GM21786 (cell line): Measurements from ENCODE around the gene APP.
"Not testable (repeated sequence)": the region's sequence is repeated elsewhere in the genome, so short reads cannot be mapped to it uniquely, and the experiment has no call there.

ENCODE experiments used
- ATAC-seq: cut with Tn5 transposase; IDR thresholded peaks from one replicate; pipeline ENCODE4 v1.9.1; 2021; ENCODE audit not compliant: unreplicated experiment

Gene APP

GRCh38 chr21:26164311-26164710 lies 6.3 kb downstream of the APP start:
- no peak for ATAC-seq

- no peak for ATAC-seq
These were observed 8.5 kb downstream of the APP start for GRCh38 chr21:26162081-26162480.

DNA sequence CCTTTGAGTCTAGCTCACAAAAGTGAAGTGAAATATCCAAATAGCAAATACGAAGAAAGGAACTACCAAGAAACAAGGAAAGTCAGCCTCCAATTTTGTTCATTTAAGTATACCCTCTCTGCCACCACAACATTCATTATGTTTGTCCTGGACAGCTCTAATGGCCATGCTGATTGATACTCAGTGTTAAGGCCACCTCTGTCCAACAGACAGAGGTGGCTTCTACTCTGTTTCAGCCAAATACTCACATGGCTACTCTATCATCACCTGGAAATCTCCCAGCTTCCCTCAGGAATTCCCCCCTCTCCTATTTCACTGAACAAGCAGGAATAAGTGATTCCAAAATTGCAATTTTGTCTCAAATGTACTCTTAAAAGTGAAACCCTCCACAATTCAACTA lies 10.7 kb downstream of the APP start:
- no peak for ATAC-seq

- ATAC-seq = no peak
These were observed 12.8 kb downstream of the APP start for GRCh38 chr21:26157801-26158200.

- ATAC-seq = no peak
These were observed 15.8 kb downstream of the APP start for GRCh38 chr21:26154753-26155152.

DNA sequence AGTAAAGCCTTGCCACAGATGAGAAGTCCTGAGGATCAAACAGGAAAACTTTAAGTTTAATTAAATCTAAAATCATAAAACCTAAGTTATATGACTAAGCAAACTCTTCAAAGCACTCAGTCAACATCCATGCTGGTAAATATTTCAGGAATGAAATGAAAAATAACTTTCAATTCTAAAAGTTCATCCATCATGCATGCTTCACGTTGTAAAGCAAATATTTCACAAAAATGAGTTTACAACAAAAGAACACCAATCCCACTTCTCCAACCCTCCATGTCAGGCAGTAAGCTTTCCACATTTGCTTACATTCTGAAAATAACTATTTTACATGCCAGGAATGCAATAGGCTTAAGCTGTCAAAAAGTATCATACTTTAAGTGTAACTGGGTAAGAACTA lies 16.8 kb downstream of the APP start:
- no peak for ATAC-seq

GRCh38 chr21:26148840-26149354 lies 21.7 kb downstream of the APP start:
- ATAC-seq = no peak

DNA sequence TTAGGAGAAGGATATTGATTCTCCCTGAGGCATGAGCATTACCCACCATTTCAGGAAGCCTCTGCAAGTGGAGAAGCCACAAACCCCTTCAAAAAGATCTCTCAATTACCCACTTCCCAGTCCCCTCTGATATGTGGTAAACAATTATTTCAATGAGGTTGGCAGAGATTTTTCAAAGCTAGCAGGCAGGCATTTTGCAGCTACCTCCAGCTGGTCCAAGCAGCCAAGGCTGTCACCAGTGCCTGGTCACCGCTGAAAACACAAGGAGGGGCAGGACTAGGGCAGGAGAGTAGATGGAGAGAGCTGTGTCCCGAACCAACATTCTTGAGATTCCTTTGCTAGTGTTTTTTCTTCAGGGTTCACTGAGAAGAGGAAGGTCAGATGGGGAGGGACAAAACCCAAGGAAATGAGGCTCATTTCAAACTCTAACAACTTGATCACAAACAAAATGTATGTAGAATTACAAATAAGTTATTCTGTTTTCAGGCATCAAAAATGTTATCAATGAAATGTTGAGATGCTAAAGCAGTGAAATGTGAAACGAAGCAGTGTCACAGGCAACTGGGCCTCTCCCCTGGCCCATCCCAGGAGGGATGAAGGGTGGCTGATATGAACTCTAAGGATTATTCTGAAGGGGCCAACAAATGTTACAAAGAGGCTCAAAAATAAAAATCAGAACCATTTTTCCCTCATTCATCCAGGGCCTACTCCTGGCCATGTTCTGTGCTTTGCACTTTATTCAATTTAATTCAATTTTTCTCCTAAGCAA lies 22.3 kb downstream of the APP start:
- ATAC-seq = no peak

DNA sequence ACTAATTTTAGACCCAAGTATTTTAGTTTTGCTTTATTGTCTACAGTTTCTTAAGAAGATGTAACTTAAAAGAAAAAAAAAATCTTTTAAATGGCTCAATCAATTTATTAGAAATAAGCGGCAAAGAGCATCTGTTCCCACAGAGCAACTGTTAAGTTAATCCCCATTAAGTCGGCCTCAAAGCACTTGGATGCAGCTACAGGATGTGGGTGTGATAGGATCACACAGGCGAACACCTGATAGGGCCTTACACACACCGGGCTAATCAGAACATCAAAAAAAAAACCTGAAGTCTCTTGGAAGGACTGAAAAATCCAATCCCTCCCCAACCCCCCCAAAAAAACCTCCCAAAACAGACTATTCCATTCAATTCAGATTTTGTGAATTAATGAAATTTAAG lies 23.0 kb downstream of the APP start:
- no peak for ATAC-seq

- no peak for ATAC-seq
These were observed 23.9 kb downstream of the APP start for GRCh38 chr21:26146681-26147080.

DNA sequence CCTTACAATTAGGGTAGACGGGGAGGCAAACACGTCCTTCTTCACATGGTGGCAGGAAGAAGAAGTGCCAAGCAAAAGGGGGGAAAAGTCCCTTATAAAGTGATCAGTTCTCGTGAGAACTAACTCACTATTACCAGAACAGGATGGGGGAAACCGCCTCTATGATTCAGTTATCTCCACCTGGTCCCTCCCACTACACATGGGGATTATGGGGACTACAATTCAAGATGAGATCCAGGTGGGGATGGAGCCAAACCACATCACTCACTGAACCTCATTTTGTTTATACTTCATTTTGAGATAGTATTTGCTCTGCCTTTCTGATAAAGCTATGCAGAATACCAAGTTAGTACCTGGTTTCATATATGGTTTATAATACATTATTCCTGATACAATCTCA lies 26.5 kb downstream of the APP start:
- no peak for ATAC-seq

DNA sequence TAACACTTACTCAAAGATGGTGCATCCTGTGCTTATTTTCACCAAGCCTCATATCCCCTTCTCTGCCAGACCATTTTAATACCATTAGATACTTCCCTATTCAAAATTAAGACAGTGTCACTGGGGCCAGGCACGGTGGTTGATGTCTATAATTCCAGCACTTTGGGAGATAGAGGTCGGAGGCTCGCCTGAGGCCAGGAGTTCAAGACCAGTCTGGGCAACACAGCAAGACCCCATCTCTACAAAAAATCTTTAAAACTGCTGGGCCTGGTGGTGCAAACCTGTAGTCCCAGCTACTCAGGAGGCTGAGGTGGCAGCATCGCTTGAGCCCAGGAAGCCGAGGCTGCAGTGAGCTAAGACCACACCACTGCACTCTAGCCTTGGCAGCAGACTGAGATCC lies 28.2 kb downstream of the APP start:
- no peak for ATAC-seq

DNA sequence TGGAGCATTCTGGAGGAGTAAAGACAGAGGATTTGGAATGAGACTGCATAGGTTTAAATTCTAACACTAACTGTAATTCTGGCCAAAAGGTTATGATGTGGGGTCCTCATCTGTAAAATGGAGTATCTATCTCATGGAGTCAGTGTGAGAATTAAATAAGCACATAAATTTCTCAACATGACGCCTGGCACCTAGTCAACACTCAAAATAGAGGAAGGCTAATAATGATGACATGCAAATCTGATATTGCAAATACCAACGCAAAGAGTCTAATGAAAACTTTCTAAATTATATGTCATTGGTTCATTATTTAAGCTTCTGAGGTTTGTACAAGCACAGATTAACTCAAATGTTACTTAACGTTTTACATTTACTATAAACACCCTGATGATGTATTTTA lies 29.6 kb downstream of the APP start:
- no peak for ATAC-seq

GRCh38 chr21:26140164-26140579 lies 30.4 kb downstream of the APP start:
- ATAC-seq = no peak

- ATAC-seq = no peak
These were observed 31.8 kb downstream of the APP start for GRCh38 chr21:26138615-26139257.

GRCh38 chr21:26137379-26138060 lies 33.0 kb downstream of the APP start:
- ATAC-seq = peak; percentile 34

DNA sequence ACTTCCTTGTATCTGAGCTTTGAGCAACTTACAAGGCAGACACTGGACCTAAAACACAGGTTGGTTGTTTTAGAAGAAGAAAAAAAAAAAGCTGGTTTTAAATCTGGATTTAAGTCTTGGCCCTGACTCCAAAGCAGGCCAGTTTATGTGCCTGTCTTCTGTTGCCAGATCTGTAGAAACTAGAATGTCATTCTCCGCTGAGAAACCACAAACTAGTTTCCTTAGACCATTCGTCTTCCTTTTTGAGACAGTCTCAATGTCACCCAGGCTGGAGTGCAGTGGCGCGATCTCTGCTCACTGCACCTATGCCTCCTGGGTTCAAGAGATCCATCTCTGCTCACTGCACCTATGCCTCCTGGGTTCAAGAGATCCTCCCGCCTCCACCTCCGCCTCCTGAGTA lies 33.9 kb downstream of the APP start:
- ATAC-seq = peak; percentile 99

GRCh38 chr21:26135520-26135919 lies 35.0 kb downstream of the APP start:
- ATAC-seq = no peak

- ATAC-seq = no peak
These were observed 39.0 kb downstream of the APP start for GRCh38 chr21:26131554-26131953.

DNA sequence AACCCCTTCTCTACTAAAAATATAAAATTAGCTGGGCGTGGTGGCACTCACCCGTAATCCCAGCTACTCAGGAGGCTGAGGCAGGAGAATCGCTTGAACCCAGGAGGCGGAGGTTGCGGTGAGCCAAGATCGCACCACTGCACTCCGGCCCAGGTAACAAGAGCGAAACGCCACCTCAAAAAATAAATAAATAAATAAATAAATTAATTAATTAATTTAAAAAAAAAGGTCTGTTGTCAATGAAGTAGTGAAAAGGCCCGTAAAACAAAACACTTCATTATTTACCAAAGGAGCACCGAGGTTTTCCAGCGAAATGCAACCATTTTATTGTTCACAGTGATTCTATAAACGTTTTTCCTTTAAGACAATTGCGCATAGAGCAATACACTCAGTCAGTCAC lies 39.5 kb downstream of the APP start:
- ATAC-seq = not testable (repeated sequence)

DNA sequence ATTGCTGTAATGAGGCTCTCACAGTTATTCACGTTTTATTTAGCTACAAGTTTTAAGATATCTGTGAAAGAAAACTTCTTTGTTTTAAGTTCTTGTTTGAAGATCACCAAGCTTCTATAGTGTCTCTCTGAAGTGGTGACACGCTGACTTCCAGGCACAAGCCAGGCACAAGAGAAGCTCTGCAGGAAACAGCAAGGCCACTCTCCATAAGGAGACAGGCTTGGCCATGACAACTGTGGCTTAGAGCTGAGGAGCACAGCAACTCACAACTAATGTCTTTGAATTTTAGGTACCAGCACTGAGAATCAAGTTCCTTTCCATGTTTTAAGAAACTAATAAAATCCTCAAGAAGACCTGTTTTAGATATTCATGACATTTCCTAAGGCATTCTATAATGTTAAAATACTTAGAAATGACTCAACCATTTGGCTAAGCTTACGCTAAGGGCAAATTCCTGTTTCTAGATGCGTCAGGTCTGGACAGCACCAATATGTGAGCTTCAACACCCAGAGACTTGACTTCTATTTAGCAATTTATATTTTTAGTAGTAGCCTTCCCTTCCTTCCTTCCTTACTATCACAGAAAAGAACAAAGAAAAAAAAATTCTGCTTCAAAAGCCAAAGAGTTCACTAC lies 40.2 kb downstream of the APP start:
- no peak for ATAC-seq
